HepG2 (cell line): Measurements from ENCODE around the gene C16orf54. TPM values are rescaled to one million over a fixed set of nuclear protein-coding genes. Genes with fewer than 3 reads are reported as not detected.

Experiments
- ARID2 ChIP-seq: sonication (generic); formaldehyde crosslinking; IDR thresholded peaks from 2 replicates; pipeline ENCODE4 v1.8.1; 2022; ENCODE audit warnings: mild to moderate bottlenecking, missing genetic modification reagents, borderline replicate concordance
- KDM2A ChIP-seq: sonication (generic); formaldehyde crosslinking; IDR thresholded peaks from 2 replicates; pipeline ENCODE4 v1.4.0; 2020; ENCODE audit warnings: low read depth, missing genetic modification reagents, borderline replicate concordance
- KDM6A ChIP-seq: IDR thresholded peaks from 2 replicates; pipeline ENCODE4 v1.6.1; 2016; ENCODE audit warnings: low read depth
- MIXL1 ChIP-seq: IDR thresholded peaks from 2 replicates; pipeline ENCODE4 v1.6.1; 2016
- NR2F2 ChIP-seq: IDR thresholded peaks from 2 replicates; pipeline ENCODE4 v1.6.1; 2012; ENCODE audit warnings: low read depth, inconsistent platforms, borderline replicate concordance
- PBX2 ChIP-seq: IDR thresholded peaks from 2 replicates; pipeline ENCODE4 v1.6.1; 2016; ENCODE audit warnings: control low read depth
- POLR2AphosphoS5 ChIP-seq: IDR thresholded peaks from 2 replicates; pipeline ENCODE4 v1.6.1; 2012; ENCODE audit warnings: low read depth, low read length
- TAF1 ChIP-seq: sonication (generic); formaldehyde crosslinking; IDR thresholded peaks from 2 replicates; pipeline ENCODE4 v1.4.0; 2020; ENCODE audit warnings: missing genetic modification reagents
- TFE3 ChIP-seq: IDR thresholded peaks from 2 replicates; pipeline ENCODE4 v1.6.1; 2016
- ZMAT3 ChIP-seq: sonication (generic); formaldehyde crosslinking; conservative IDR thresholded peaks from 2 replicates; pipeline ENCODE4 v1.7.0; 2021; ENCODE audit warnings: missing genetic modification reagents
- ZNF33B ChIP-seq: sonication (generic); formaldehyde crosslinking; IDR thresholded peaks from 2 replicates; pipeline ENCODE4 v1.5.1; 2020; ENCODE audit warnings: mild to moderate bottlenecking, missing genetic modification reagents
- ZNF563 ChIP-seq: sonication (generic); formaldehyde crosslinking; IDR thresholded peaks from 2 replicates; pipeline ENCODE4 v1.8.0; 2022; ENCODE audit warnings: mild to moderate bottlenecking, moderate library complexity, missing genetic modification reagents
- ZNF574 ChIP-seq: sonication (generic); formaldehyde crosslinking; IDR thresholded peaks from 2 replicates; pipeline ENCODE4 v1.4.0; 2020; ENCODE audit warnings: missing genetic modification reagents
- ZNF678 ChIP-seq: sonication (generic); formaldehyde crosslinking; IDR thresholded peaks from 2 replicates; pipeline ENCODE4 v1.4.0; 2020; ENCODE audit warnings: mild to moderate bottlenecking, missing genetic modification reagents
- ZNF747 ChIP-seq: sonication (generic); formaldehyde crosslinking; IDR thresholded peaks from 2 replicates; pipeline ENCODE4 v1.8.1; 2023; ENCODE audit warnings: missing genetic modification reagents, mild to moderate bottlenecking, borderline replicate concordance
- ZNF883 ChIP-seq: sonication (generic); formaldehyde crosslinking; IDR thresholded peaks from 2 replicates; pipeline ENCODE4 v1.5.1; 2020; ENCODE audit warnings: mild to moderate bottlenecking, missing genetic modification reagents; ENCODE audit errors: not compliant biosample characterization
- polyA plus RNA-seq, 8 experiments: library from polyadenylated mRNA; depleted of rRNA in 3 of 8; stranded (reverse) in 7 of 8; unstranded in 1 of 8; fragments of >200 nt; fragmentation: Illumina TruSeq in 4 of 8; extraction: Trizol in 4 of 8; gene quantifications; 2 replicates each; pipeline versions ENCODE4 v1.2.1 to v1.2.3, GENCODE V29; 2011 to 2016; ENCODE audit warnings: low read depth in 4 of 8, missing spikeins in 1 of 8, mixed read lengths in 1 of 8; ENCODE audit not compliant: insufficient read depth in 1 of 8
- total RNA-seq, 5 experiments: library from RNA; depleted of rRNA; stranded (reverse); fragments of >200 nt; fragmentation: Illumina TruSeq; extraction: Trizol; gene quantifications; 2 replicates each; pipeline ENCODE4 v1.2.3, GENCODE V29; 2016; ENCODE audit warnings: low read depth in 1 of 5
- TF ChIP-seq, protein P1 (sequence below): sonication (generic); formaldehyde crosslinking; IDR thresholded peaks from 2 replicates; pipeline ENCODE4 v1.4.0; 2020; ENCODE audit warnings: missing genetic modification reagents
- TF ChIP-seq, protein P2 (sequence below): sonication (generic); formaldehyde crosslinking; IDR thresholded peaks from 2 replicates; pipeline ENCODE4 v1.8.1; 2023; ENCODE audit warnings: mild to moderate bottlenecking, moderate library complexity, missing genetic modification reagents
- TF ChIP-seq, protein P3 (sequence below): IDR thresholded peaks from 2 replicates; pipeline ENCODE4 v1.6.1; 2016; ENCODE audit warnings: missing biosample characterization, missing genetic modification reagents, low read depth

C16orf54 gene
- total and polyA plus RNA-seq, 2 of the 13 experiments (the other 11 are each of a cell fraction or from before 2014, with no cell fraction given), result not detected

DNA sequence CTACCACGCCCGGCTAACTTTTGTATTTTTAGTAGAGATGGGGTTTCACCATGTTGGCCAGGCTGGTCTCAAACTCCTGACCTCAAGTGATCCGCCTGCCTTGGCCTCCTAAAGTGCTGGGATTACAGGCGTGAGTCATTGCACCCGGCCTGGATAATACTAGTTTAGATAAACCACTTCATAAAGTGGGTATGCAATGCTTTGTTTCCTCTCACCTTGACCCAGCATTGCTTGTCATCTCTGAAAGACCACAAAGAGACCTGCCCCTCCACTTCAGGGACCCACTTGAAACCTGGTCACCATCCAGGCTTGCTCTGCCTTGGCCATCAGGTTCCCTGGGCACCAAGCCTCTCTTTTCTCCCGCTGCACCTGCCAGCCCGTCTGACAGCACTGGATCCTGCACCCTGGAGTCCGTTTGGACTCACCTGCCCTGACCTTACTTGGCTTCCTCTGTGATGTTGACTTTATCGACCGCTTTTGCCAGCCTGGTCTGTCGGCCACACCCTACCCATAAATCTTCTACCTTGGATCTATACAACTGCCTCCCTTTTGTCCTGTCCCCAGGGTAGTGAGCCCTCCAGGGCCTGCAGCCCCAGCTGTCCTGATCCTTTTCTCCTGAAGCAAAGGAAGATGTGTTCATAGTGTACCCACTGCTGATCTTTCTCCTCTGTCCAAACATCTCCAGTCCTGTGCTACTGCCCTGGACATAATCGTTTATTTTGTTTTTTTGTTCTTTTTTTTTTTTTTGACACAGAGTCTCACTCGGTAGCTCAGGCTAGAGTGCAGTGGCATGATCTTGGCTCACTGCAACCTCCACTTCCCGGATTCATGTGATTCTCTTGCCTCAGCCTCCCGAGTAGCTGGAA is 19.6 kb upstream of the C16orf54 start (continued):
- TF ChIP-seq ZNF574 (peak; percentile 92), NR2F2 (peak; percentile 94), TFE3 (peak; percentile 81), ARID2 (CRISPR knock-in tag) (no peak), ZNF563 (CRISPR knock-in tag) (peak; percentile 51; the same call in 1 of the 2 replicates), PBX2 (peak; percentile 88), POLR2AphosphoS5 (no peak), KDM6A (peak; percentile 66; the same call in 1 of the 2 replicates), ZNF747 (peak; percentile 36; the same call in 1 of the 2 replicates), KDM2A (peak; percentile 81; the same call in 1 of the 2 replicates), TAF1 (CRISPR knock-in tag) (no peak), ZNF678 (CRISPR knock-in tag) (no peak), ZNF883 (CRISPR knock-in tag) (peak; percentile 44), ZNF33B (peak; percentile 44; the same call in 1 of the 2 replicates), MIXL1 (CRISPR knock-in tag) (peak; percentile 42), ZMAT3 (CRISPR knock-in tag) (0 out of 2 replicates have a peak, but pooled peaks have one; percentile 74)
- TF ChIP-seq, protein P1, sequence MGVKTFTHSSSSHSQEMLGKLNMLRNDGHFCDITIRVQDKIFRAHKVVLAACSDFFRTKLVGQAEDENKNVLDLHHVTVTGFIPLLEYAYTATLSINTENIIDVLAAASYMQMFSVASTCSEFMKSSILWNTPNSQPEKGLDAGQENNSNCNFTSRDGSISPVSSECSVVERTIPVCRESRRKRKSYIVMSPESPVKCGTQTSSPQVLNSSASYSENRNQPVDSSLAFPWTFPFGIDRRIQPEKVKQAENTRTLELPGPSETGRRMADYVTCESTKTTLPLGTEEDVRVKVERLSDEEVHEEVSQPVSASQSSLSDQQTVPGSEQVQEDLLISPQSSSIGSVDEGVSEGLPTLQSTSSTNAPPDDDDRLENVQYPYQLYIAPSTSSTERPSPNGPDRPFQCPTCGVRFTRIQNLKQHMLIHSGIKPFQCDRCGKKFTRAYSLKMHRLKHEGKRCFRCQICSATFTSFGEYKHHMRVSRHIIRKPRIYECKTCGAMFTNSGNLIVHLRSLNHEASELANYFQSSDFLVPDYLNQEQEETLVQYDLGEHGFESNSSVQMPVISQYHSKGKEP, result no peak
- TF ChIP-seq, protein P2, sequence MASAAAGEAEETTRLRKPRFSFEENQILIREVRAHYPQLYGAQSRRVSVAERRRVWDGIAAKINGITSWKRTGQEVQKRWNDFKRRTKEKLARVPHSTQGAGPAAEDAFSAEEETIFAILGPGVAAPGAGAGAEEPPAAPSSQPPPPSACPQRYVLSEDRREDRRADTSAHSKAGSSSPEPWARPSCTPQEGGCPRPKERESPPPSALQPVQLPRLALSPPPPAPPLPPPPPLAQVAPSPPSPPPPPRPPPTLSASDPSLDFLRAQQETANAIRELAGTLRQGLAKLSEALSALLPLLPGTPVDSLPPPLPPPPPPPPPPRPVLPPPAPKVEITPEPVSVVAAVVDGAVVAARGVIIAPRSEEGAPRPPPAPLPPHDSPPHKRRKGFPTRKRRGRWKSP (CRISPR knock-in tag), result peak; percentile 93
- TF ChIP-seq, protein P3, sequence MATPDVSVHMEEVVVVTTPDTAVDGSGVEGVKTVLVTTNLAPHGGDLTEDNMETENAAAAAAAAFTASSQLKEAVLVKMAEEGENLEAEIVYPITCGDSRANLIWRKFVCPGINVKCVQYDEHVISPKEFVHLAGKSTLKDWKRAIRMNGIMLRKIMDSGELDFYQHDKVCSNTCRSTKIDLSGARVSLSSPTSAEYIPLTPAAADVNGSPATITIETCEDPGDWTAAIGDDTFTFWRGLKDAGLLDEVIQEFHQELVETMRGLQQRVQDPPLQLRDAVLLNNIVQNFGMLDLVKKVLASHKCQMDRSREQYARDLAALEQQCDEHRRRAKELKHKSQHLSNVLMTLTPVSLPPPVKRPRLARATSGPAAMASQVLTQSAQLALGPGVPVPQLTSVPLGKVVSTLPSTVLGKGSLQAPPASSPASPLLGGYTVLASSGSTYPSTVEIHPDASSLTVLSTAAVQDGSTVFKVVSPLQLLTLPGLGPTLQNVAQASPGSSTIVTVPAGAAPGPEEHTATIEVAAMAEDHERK (CRISPR knock-in tag), result no peak
